Activated CD4-positive, alpha-beta T cell treated with anti-CD3 and anti-CD28 coated beads, Interleukin-2, Interleukin-6, amounts not matched to agents 100 ng/mL and 50 ng/mL, durations not matched to agents 16 hours and 8 hours (primary cell): ENCODE results near the gene MPDU1.
A peak's percentile ranks its signal among the peaks of the same experiment; 100 is the strongest.
"Not testable (repeated sequence)": the region's sequence is repeated elsewhere in the genome, so short reads cannot be mapped to it uniquely, and the experiment has no call there.

Experiments used
- DNase-seq: peaks from one replicate; pipeline ENCODE4 v3.0.0-alpha.2; 2020

The MPDU1 gene

GRCh38 chr17:7582396-7583252, 1.0 kb upstream of the MPDU1 start:
- DNase-seq: no peak

- DNase-seq: no peak
Observed at GRCh38 chr17:7586673-7587419, 3.2 kb downstream of the MPDU1 start.

- DNase-seq: no peak
Observed at GRCh38 chr17:7587420-7588151, 3.9 kb downstream of the MPDU1 start.

- DNase-seq: no peak
Observed at GRCh38 chr17:7588553-7589203, 5.0 kb downstream of the MPDU1 start.

- peak; percentile 74 for DNase-seq
Observed at GRCh38 chr17:7589204-7589868, 5.7 kb downstream of the MPDU1 start.

- no peak for DNase-seq
Observed at GRCh38 chr17:7589891-7590691, 6.4 kb downstream of the MPDU1 start, which contains the start of gene SOX15. Gene SOX15, minus strand, starts transcription at chr17:7590094. Its CDS starts 418 bp downstream, at chr17:7589676.

- no peak for DNase-seq
Observed at GRCh38 chr17:7590743-7591142, 7.1 kb downstream of the MPDU1 start.

- no peak for DNase-seq
Observed at GRCh38 chr17:7591596-7591995, 7.9 kb downstream of the MPDU1 start.

GRCh38 chr17:7592422-7593021, 8.9 kb downstream of the MPDU1 start:
- no peak for DNase-seq

- no peak for DNase-seq
Observed at GRCh38 chr17:7593296-7593695, 9.6 kb downstream of the MPDU1 start.

GRCh38 chr17:7597561-7597960, 13.9 kb downstream of the MPDU1 start:
- not testable (repeated sequence) for DNase-seq

GRCh38 chr17:7606280-7606679, 22.6 kb downstream of the MPDU1 start:
- DNase-seq: no peak

- no peak for DNase-seq
Observed at GRCh38 chr17:7610641-7611040, 27.0 kb downstream of the MPDU1 start.

- DNase-seq: no peak
Observed at GRCh38 chr17:7611635-7612293, 28.1 kb downstream of the MPDU1 start.

- no peak for DNase-seq
Observed at GRCh38 chr17:7612294-7612640, 28.6 kb downstream of the MPDU1 start.

- peak; percentile 17 for DNase-seq
Observed at GRCh38 chr17:7613769-7614424, 30.2 kb downstream of the MPDU1 start.

GRCh38 chr17:7614425-7615264, 31.0 kb downstream of the MPDU1 start, which contains the start of gene FXR2:
Gene FXR2, minus strand, starts transcription at chr17:7614897. Its CDS starts 365 bp downstream, at chr17:7614532.
- peak; percentile 100 for DNase-seq

GRCh38 chr17:7615265-7615747, 31.7 kb downstream of the MPDU1 start:
- DNase-seq: no peak

GRCh38 chr17:7618608-7619007, 35.0 kb downstream of the MPDU1 start:
- no peak for DNase-seq
